ENCODE data around the gene LRRC70.

The LRRC70 gene

GRCh38 chr5:62568143-62568542 lies 10.5 kb upstream of the LRRC70 start:
- H3K27me3 ChIP-seq: no peaks in the 10 kb centered on the region
- H3K36me3 ChIP-seq: peaks cover 5% of the 10 kb centered on the region
- DNase-seq: no peak
- TF ChIP-seq, protein P1, sequence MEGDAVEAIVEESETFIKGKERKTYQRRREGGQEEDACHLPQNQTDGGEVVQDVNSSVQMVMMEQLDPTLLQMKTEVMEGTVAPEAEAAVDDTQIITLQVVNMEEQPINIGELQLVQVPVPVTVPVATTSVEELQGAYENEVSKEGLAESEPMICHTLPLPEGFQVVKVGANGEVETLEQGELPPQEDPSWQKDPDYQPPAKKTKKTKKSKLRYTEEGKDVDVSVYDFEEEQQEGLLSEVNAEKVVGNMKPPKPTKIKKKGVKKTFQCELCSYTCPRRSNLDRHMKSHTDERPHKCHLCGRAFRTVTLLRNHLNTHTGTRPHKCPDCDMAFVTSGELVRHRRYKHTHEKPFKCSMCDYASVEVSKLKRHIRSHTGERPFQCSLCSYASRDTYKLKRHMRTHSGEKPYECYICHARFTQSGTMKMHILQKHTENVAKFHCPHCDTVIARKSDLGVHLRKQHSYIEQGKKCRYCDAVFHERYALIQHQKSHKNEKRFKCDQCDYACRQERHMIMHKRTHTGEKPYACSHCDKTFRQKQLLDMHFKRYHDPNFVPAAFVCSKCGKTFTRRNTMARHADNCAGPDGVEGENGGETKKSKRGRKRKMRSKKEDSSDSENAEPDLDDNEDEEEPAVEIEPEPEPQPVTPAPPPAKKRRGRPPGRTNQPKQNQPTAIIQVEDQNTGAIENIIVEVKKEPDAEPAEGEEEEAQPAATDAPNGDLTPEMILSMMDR (IDR thresholded peaks at IDR 0.05; ENCODE audit: low read depth, low read length): no peak
- peaks cover 11% of the 10 kb centered on the region; the same call in 1 of the 2 replicates for H3K4me1 ChIP-seq
- H3K9me3 ChIP-seq: peaks cover 4% of the 10 kb centered on the region; the same call in 1 of the 2 replicates
- no peak overlapping the region for H3K4me3 ChIP-seq (ENCODE audit: low read depth, low read length)

- Histone ChIP-seq H3K36me3 (peaks cover 5% of the 10 kb centered on the region), H3K4me3 (ENCODE audit: low read depth, low read length) (no peak overlapping the region), H3K4me1 (peaks cover 11% of the 10 kb centered on the region; the same call in 1 of the 2 replicates), H3K9me3 (peaks cover 4% of the 10 kb centered on the region; the same call in 1 of the 2 replicates), H3K27me3 (no peaks in the 10 kb centered on the region)
- no peak for DNase-seq
- TF ChIP-seq, protein P1 (IDR thresholded peaks at IDR 0.05; ENCODE audit: low read depth, low read length): no peak
Observed at GRCh38 chr5:62568800-62569432, 9.7 kb upstream of the LRRC70 start.

DNA sequence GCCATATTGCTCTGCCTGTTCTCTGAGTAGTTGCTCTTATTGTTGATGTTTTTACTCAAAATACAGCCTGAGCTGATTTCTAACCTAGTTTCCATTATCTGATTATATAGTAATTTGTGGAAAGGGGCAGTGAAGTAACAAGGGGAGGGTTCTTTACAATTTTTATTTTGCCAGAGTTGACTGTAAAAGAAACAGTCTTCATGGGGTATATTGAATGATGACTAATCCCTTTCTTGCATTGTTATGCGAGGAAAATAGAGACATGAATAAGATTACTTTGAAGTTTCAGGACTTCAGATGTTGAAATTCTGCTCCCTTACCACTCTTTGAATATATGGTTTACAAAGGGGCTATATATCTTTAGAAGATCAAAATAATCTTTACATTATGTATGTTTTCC lies 9.1 kb upstream of the LRRC70 start:
- H3K36me3 ChIP-seq: peaks cover 5% of the 10 kb centered on the region
- DNase-seq: no peak
- H3K4me3 ChIP-seq (ENCODE audit: low read depth, low read length): no peak overlapping the region
- H3K27me3 ChIP-seq: no peaks in the 10 kb centered on the region
- TF ChIP-seq, protein P1 (IDR thresholded peaks at IDR 0.05; ENCODE audit: low read depth, low read length): no peak
- peaks cover 11% of the 10 kb centered on the region; the same call in 1 of the 2 replicates for H3K4me1 ChIP-seq
- peaks cover 4% of the 10 kb centered on the region; the same call in 1 of the 2 replicates for H3K9me3 ChIP-seq

- TF ChIP-seq, protein P1 (IDR thresholded peaks at IDR 0.05; ENCODE audit: low read depth, low read length): no peak
- DNase-seq: no peak
- no peaks in the 10 kb centered on the region; the same call in 1 of the 2 replicates for H3K9me3 ChIP-seq
- H3K4me1 ChIP-seq: peaks cover 11% of the 10 kb centered on the region; the same call in 1 of the 2 replicates
- H3K4me3 ChIP-seq (ENCODE audit: low read depth, low read length): no peak overlapping the region
- H3K27me3 ChIP-seq: no peaks in the 10 kb centered on the region
- H3K36me3 ChIP-seq: no peaks in the 10 kb centered on the region; the same call in none of the 2 replicates
Observed at GRCh38 chr5:62572918-62573514, 5.6 kb upstream of the LRRC70 start.

- no peaks in the 10 kb centered on the region for H3K27me3 ChIP-seq
- no peak overlapping the region for H3K4me3 ChIP-seq (ENCODE audit: low read depth, low read length)
- no peaks in the 10 kb centered on the region for H3K9me3 ChIP-seq
- H3K4me1 ChIP-seq: peaks cover 11% of the 10 kb centered on the region; the same call in 1 of the 2 replicates
- no peaks in the 10 kb centered on the region for H3K36me3 ChIP-seq
- no peak for DNase-seq
- TF ChIP-seq, protein P1 (IDR thresholded peaks at IDR 0.05; ENCODE audit: low read depth, low read length): no peak
Observed at GRCh38 chr5:62574599-62574998, 4.0 kb upstream of the LRRC70 start.

DNA sequence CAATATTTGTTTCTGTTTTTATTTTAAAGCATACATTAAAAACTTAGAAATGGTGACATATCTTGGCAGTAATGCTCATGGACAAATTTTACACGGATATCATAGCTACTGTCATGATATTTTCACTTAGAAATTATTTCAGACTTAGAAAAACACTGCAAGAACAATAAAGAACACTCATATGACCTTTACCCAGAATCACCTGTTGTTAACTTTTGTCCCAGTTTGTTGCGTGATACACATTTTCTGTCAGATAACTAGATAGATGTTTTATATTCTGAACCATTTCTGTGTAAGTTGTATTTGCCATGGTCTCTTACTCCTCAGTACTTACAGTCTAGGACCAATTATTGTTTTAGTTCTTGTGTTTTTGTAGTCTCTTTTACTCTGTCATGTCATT lies 3.6 kb upstream of the LRRC70 start:
- Histone ChIP-seq H3K4me3 (ENCODE audit: low read depth, low read length) (no peak overlapping the region), H3K4me1 (peaks cover 7% of the 10 kb centered on the region; the same call in 1 of the 2 replicates), H3K27me3 (no peaks in the 10 kb centered on the region), H3K36me3 (no peaks in the 10 kb centered on the region), H3K9me3 (no peaks in the 10 kb centered on the region)
- TF ChIP-seq, protein P1 (IDR thresholded peaks at IDR 0.05; ENCODE audit: low read depth, low read length): no peak
- no peak for DNase-seq

All from BE2C (cell line).